Testis (tissue), 3 donors: Measurements from ENCODE around the gene TLE1. TPM values are rescaled to one million over a fixed set of nuclear protein-coding genes. Genes with fewer than 3 reads are reported as not detected.

Experiments used
- DNase-seq: peaks from one replicate; pipeline ENCODE4 v3.0.0-alpha.2; 2019
- H3K27ac ChIP-seq, 2 donors: fragments of 200-600 bp; sonication (generic); one replicate each; pipeline ENCODE4 v1.5.1; 2019
- H3K27me3 ChIP-seq: fragments of 200-600 bp; sonication (generic); one replicate; pipeline ENCODE4 v1.5.1; 2019
- H3K36me3 ChIP-seq: fragments of 200-600 bp; sonication (generic); one replicate; pipeline ENCODE4 v1.5.1; 2017; ENCODE audit warnings: low read depth; ENCODE audit errors: missing control alignments
- H3K4me1 ChIP-seq: fragments of 200-600 bp; sonication (generic); one replicate; pipeline ENCODE4 v1.5.1; 2019
- H3K4me3 ChIP-seq, 2 donors: fragments of 200-600 bp; sonication (generic); one replicate each; pipeline ENCODE4 v1.5.1; 2017 to 2019
- H3K9me3 ChIP-seq: fragments of 200-600 bp; sonication (generic); one replicate; pipeline ENCODE4 v1.5.1; 2017
- POLR2A ChIP-seq: fragments of 450-650 bp; IDR thresholded peaks from one replicate; pipeline ENCODE4 v1.6.1; 2017; ENCODE audit warnings: antibody characterized with exemption, mild to moderate bottlenecking, moderate library complexity
- WGBS, 2 donors: methylation state at CpG; one replicate each; pipeline ENCODE4 v1.1.5; 2018; 5-methylcytosine and 5-hydroxymethylcytosine counted together
- intact Hi-C: fragments of 100-400 bp; cut with DNase I; formaldehyde crosslinking; loops from one replicate; pipeline ENCODE4 v1.15.1; 2023; ENCODE audit warnings: low total_unique reads
- polyA plus RNA-seq: library from polyadenylated mRNA; stranded (reverse); fragments of 350-450 nt; fragmentation: Illumina TruSeq; extraction: RNeasy Lipid Tissue Mini Kit (QIAGEN cat#74804); gene quantifications from one replicate; pipeline ENCODE4 v1.2.3, GENCODE V29; 2014; ENCODE audit warnings: low read depth, low replicate concordance; ENCODE audit not compliant: insufficient read depth
- total RNA-seq, 2 donors: library from RNA; depleted of rRNA; stranded (reverse); fragments of >200 nt; gene quantifications; one replicate each; pipeline ENCODE4 v1.2.3, GENCODE V29; 2016
- TF ChIP-seq, protein P1 (sequence below), 3 experiments: fragments of 450-650 bp in 2 of 3; fragments of 200-600 bp in 1 of 3; sonication (generic) in 1 of 3; IDR thresholded peaks; one replicate each; pipeline ENCODE4 v1.5.1; 2016 to 2019; ENCODE audit warnings: antibody characterized with exemption in 3 of 3, mild to moderate bottlenecking in 2 of 3, moderate library complexity in 1 of 3

TLE1 gene
- total and polyA plus RNA-seq, 3 donors from 2014 or later, result 53.3 to 95.8 (median 81.0) TPM

DNA sequence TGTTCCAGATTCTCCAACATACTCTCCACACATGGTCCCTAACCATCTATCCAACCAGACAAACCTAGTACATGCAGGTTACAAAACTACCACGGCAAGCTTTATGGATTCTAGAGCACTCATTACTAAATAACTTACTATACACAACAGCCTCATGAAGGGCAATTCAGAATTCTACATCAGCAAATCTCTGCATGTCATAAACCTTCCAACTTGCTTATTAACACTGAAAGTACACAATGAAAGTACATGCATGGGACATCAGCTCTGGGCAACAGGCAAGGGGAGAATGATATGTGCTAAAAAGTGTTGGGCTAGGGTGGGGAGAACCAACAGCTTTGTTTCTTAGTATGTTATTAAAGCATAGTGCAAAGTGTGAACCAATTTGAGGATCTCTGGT lies 70.4 kb downstream of the TLE1 start:
- WGBS, 2 donors, result 92 to 100% methylated on average over 1 of the region's 1 CpG
- no peaks in the 10 kb centered on the region for H3K27me3 ChIP-seq
- peaks cover 8% of the 10 kb centered on the region for H3K4me1 ChIP-seq
- intact Hi-C loops, result no loop called here
- no peak for DNase-seq
- H3K9me3 ChIP-seq, result no peaks in the 10 kb centered on the region
- TF ChIP-seq POLR2A, result no peak
- TF ChIP-seq, protein P1, sequence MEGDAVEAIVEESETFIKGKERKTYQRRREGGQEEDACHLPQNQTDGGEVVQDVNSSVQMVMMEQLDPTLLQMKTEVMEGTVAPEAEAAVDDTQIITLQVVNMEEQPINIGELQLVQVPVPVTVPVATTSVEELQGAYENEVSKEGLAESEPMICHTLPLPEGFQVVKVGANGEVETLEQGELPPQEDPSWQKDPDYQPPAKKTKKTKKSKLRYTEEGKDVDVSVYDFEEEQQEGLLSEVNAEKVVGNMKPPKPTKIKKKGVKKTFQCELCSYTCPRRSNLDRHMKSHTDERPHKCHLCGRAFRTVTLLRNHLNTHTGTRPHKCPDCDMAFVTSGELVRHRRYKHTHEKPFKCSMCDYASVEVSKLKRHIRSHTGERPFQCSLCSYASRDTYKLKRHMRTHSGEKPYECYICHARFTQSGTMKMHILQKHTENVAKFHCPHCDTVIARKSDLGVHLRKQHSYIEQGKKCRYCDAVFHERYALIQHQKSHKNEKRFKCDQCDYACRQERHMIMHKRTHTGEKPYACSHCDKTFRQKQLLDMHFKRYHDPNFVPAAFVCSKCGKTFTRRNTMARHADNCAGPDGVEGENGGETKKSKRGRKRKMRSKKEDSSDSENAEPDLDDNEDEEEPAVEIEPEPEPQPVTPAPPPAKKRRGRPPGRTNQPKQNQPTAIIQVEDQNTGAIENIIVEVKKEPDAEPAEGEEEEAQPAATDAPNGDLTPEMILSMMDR (IDR thresholded peaks at IDR 0.05), result no peak
- no peak overlapping the region for H3K27ac ChIP-seq
- H3K4me3 ChIP-seq, result no peak overlapping the region
- no peaks in the 10 kb centered on the region for H3K36me3 ChIP-seq

DNA sequence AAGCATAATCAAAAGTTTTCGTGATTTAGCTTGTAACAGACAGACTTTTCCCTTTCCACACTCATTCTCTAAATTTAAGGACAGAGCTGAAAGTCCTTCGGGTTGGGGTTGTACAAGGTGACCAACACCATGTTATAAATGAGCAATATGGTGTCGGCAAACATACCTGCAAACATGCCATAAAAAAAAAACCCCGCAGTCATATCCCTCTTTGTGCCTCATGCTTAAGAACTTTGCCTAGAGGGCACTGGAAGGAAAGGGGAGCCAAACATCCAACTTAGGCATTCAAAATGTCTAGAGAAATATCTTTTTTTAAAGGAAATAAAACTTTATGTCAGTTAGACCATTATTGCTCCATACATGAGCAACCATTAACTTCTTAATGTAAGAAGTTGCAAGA lies 73.2 kb downstream of the TLE1 start:
- no peak overlapping the region for H3K4me3 ChIP-seq
- H3K36me3 ChIP-seq, result no peaks in the 10 kb centered on the region
- no peaks in the 10 kb centered on the region for H3K27me3 ChIP-seq
- TF ChIP-seq, protein P1 (IDR thresholded peaks at IDR 0.05), result no peak
- no peak for TF ChIP-seq POLR2A
- 91 to 100% methylated on average over 4 of the region's 4 CpGs for WGBS, 2 donors
- no peak for DNase-seq
- peaks cover 1% of the 10 kb centered on the region for H3K4me1 ChIP-seq
- intact Hi-C loops, result no loop called here
- H3K27ac ChIP-seq, result no peak overlapping the region
- no peaks in the 10 kb centered on the region for H3K9me3 ChIP-seq

DNA sequence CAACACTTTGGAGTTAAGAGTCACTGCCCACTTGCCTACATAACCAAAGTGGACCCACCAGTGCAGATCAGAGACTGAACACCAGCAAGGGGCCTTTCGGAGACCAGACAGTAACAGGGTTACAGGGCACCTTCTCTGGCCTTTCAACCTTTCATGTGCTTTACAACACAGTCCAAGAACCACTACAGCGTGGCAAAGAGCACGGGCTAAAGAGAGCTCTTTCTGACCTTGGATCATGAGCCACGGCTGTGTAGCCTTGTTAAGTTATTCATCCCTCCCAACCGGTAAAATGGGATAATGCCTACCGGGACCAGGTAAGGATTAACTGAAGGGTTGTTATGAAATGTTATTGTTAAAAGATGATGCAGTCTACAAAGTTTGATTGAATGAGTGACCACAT lies 75.0 kb downstream of the TLE1 start:
- no peaks in the 10 kb centered on the region for H3K9me3 ChIP-seq
- H3K4me3 ChIP-seq, result no peak overlapping the region
- H3K36me3 ChIP-seq, result no peaks in the 10 kb centered on the region
- 82 to 85% methylated on average over 6 of the region's 6 CpGs for WGBS, 2 donors
- H3K27ac ChIP-seq, result peak overlapping the region in 1 of 2 donors; percentile 70
- no peaks in the 10 kb centered on the region for H3K4me1 ChIP-seq
- H3K27me3 ChIP-seq, result no peaks in the 10 kb centered on the region
- DNase-seq, result no peak
- TF ChIP-seq, protein P1 (IDR thresholded peaks at IDR 0.05), result no peak
- no peak for TF ChIP-seq POLR2A
- intact Hi-C loops, result no loop called here

DNA sequence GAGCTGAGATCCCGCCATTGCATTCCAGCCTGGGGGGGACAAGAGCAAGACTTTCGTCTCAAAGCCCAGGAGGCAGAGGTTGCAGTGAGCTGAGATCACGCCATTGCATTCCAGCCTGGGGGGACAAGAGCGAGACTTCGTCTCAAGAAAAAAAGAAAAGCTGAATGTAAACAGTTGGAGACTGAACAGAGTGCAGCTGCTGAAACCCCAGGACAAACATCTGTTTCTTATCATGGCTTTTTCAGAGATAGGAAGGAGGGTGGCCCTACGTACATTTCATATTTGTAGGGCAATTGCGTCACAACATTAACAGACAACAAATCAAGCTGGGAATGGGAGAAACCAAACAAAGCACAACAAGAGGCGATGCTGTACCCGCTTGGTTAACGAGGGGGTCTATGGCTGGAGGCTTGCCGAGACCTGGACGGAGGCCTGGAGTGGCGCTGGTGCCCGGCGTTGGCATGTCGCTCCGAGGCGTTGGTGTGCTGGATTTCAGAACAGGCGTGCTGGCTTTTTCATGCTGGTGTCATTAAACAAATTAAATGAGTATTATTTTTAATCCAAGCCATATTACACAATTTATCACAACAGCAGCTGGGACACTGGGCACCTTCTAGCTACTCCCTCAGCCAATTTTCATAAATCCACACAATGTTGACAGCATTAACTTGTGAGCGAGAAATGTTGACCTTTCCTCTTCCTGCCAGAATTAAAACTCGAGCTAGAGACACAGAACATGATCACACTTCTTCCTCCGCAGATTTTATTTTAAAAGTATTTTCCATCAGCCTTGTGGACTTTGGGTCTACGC lies 76.1 kb downstream of the TLE1 start:
- H3K9me3 ChIP-seq, result no peaks in the 10 kb centered on the region
- DNase-seq, result peak; percentile 34
- no peak overlapping the region for H3K4me3 ChIP-seq
- no peaks in the 10 kb centered on the region for H3K36me3 ChIP-seq
- intact Hi-C loops, result no loop called here
- TF ChIP-seq POLR2A, result no peak
- H3K27ac ChIP-seq, result peak overlapping the region in 1 of 2 donors; percentile 70
- no peaks in the 10 kb centered on the region for H3K4me1 ChIP-seq
- no peaks in the 10 kb centered on the region for H3K27me3 ChIP-seq
- 41 to 59% methylated on average over 23 of the region's 23 CpGs for WGBS, 2 donors

DNA sequence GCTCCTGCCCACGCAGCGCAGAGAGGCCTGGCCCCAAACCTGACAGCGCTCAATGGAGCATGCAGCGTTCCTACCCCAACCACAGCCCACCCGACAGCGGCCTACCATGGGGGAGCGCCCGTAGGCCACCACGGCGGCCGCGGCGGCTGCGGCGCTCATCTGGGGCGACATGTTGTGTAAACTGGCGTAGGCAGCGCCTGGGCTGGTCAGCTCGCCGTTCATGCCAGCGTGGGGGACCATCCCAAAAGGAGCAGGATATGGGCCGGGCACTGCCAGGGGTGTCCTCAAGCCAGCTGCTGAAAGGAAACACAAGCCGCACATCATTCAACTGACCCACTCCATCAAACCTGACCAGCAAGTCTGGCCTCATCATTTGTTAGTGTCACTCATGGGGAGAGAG lies 77.7 kb downstream of the TLE1 start:
- H3K36me3 ChIP-seq, result no peaks in the 10 kb centered on the region
- TF ChIP-seq, protein P1 (IDR thresholded peaks at IDR 0.05), result no peak
- no peak for TF ChIP-seq POLR2A
- H3K27me3 ChIP-seq, result no peaks in the 10 kb centered on the region
- no peak for DNase-seq
- no peak overlapping the region for H3K27ac ChIP-seq
- intact Hi-C loops, result no loop called here
- no peaks in the 10 kb centered on the region for H3K4me1 ChIP-seq
- 92% methylated on average over 5 to 23 of the region's 23 CpGs for WGBS, 2 donors
- H3K4me3 ChIP-seq, result no peak overlapping the region
- H3K9me3 ChIP-seq, result no peaks in the 10 kb centered on the region
